Retinal pigment epithelial cell (primary cell): ENCODE data around the gene SMIM31.

ENCODE experiments used
- DNase-seq: peaks from one replicate; pipeline ENCODE4 v3.0.0-alpha.2; 2010; ENCODE audit warnings: low read depth
- H3K4me3 ChIP-seq: 2 replicates; pipeline ENCODE4 v1.5.1; 2011; ENCODE audit warnings: mild to moderate bottlenecking, low read length, control low read depth, moderate library complexity
- CTCF ChIP-seq: conservative IDR thresholded peaks from 2 replicates; pipeline ENCODE4 v1.5.1; 2011; ENCODE audit warnings: low read depth, low read length, control low read depth, inconsistent platforms

SMIM31 gene

DNA sequence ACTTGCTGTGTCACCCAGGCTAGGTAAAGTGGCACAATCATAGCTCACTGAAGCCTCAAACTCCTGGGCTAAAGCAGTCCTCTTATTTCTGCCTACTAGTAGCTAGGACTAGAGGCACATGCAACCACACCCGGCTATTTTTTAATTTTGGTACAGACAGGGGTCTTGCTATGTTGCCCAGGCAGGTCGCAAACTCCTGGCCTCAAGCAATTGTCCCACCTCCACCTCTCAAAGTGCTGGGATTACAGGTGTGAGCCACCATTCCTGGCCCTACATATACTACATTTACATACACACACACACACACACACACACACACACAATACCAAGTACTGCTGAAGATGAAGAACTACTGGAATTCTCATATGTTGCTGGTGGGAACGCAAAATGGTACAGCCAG lies 26.9 kb downstream of the SMIM31 start:
- TF ChIP-seq CTCF, result no peak
- no peak overlapping the region for H3K4me3 ChIP-seq
- no peak for DNase-seq

GRCh38 chr4:164783976-164784375 lies 30.0 kb downstream of the SMIM31 start:
- no peak overlapping the region for H3K4me3 ChIP-seq
- TF ChIP-seq CTCF, result no peak

DNA sequence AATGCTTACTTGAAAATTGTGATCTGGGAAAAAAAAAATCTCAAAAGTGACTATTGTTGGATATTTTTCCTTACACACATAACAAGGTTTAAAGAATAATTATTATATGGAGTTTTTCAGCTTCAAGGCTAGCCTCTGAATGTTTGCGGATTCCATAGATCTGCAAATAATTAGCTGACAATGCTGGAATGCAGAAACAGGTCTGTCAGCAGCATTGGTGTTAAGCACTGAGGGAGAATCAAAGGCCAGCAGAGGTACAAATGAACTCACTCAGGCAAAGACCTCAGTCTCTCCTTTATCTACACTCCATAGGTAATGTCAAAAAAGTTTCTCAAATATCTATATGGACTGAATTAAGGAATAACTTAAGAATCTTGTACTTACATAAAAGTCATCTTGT lies 35.1 kb downstream of the SMIM31 start:
- H3K4me3 ChIP-seq, result no peak overlapping the region
- no peak for TF ChIP-seq CTCF
- DNase-seq, result no peak

More at GRCh38 chr4:164783976-164784375, 30.0 kb downstream of the SMIM31 start:
- DNase-seq, result no peak

GRCh38 chr4:164790249-164790648 lies 36.3 kb downstream of the SMIM31 start:
- no peak for DNase-seq
- H3K4me3 ChIP-seq, result no peak overlapping the region
- no peak for TF ChIP-seq CTCF

GRCh38 chr4:164799410-164799809 lies 45.5 kb downstream of the SMIM31 start:
- no peak for TF ChIP-seq CTCF
- H3K4me3 ChIP-seq, result no peak overlapping the region

DNA sequence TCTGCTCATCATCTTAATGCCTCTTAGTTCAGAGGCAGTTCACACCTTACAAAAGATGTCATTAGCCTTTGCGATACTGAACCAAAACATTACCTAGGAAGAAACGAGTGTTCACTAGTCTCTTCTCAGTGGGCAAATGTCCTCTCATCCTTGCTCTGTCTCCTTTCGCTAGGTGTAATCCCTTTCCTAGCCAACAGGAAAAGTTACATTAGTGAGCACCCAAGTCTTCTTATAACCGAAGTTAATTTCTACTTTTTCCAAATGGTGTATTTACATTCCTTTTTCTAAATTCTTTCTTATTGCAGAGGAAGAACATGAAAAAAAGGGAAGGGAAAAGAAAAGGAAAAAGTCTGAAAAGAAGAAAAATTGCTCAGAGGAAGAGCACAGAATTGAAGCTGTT lies 46.9 kb downstream of the SMIM31 start:
- H3K4me3 ChIP-seq, result no peak overlapping the region
- no peak for TF ChIP-seq CTCF

More at GRCh38 chr4:164799410-164799809, 45.5 kb downstream of the SMIM31 start:
- no peak for DNase-seq

DNA sequence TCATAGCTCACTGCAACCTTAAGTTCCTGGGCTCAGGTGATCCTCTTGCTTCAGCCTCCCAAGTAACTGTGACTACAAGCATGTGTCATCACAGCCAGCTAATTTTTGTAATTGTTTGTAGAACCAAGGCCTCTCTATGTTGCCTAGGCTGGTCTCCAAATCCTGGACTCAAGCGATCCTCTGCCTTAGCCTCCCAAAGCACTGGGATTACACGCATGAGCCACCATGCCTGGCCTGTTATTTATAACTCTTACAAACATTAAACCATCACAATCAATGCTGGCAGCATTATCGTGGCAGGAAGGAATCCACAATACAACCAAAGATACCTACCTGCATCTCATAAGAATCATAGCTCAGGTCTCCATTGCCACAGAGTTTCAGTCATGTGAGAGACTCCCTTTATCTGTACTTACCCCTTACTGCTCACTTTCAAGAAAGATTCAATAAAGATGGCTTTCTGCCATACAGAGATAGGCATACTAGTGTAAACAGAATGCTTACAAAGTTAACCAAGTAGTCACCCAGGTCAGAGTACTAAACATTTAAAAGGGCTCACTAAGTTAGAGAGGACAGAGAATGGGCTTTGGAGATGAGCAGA lies 48.5 kb downstream of the SMIM31 start:
- H3K4me3 ChIP-seq, result no peak overlapping the region
- DNase-seq, result no peak
- no peak for TF ChIP-seq CTCF

More for the DNA sequence above, 46.9 kb downstream of the SMIM31 start:
- no peak for DNase-seq
